GM12878 (cell line): ENCODE data around the gene MAN1A1. TPM values are rescaled to one million over a fixed set of nuclear protein-coding genes. Genes with fewer than 3 reads are reported as not detected.

Experiments
- ATAC-seq: fragments of 200-7000 bp; cut with Tn5 transposase; 3 replicates; pipeline ENCODE4 v1.9.1; 2020; ENCODE audit warnings: mild to moderate bottlenecking, moderate library complexity
- BruUV-seq: library from RNA; stranded (reverse); fragments of 400-500 nt; replicated peaks from 2 replicates; lab custom pipeline; 2021; lab: Mats Ljungman, UMichigan
- CTCF ChIA-PET: fragments of 300-600 bp; sonication (Branson Sonifier 250); formaldehyde crosslinking; extraction: SDS; loops from one replicate; lab custom pipeline; 2021; ENCODE audit warnings: inconsistent platforms; lab: Yijun Ruan, JAX
- POLR2A ChIA-PET: fragments of 350-600 bp; formaldehyde crosslinking; extraction: SDS; loops from one replicate; lab custom pipeline; 2021; ENCODE audit warnings: inconsistent platforms; lab: Charles Lee
- RAD21 ChIA-PET: fragments of 300-600 bp; sonication (Branson Sonifier 250); formaldehyde crosslinking; loops from one replicate; lab custom pipeline; 2023; ENCODE audit warnings: antibody characterized with exemption; ENCODE audit not compliant: unreplicated experiment; lab: Charles Lee
- SMC1A ChIA-PET: fragments of 300-600 bp; sonication (Branson Sonifier 250); formaldehyde crosslinking; loops from one replicate; lab custom pipeline; 2023; ENCODE audit not compliant: unreplicated experiment, uncharacterized antibody; lab: Charles Lee
- DNase-seq: peaks from one replicate; pipeline ENCODE4 v3.0.0-alpha.2; 2011; ENCODE audit warnings: low read depth, low spot score
- FAIRE-seq: peaks from 3 replicates; lab custom pipeline; 2011; peaks lifted over from hg19 to GRCh38; lab: Jason Lieb, UNC
- H2AFZ ChIP-seq: 2 replicates; pipeline ENCODE4 v1.6.0; 2011; ENCODE audit warnings: low read depth, low read length, control low read depth; ENCODE audit not compliant: control insufficient read depth
- H3K27ac ChIP-seq: 2 replicates; pipeline ENCODE4 v1.5.1; 2011; ENCODE audit warnings: control low read depth; ENCODE audit not compliant: control insufficient read depth, insufficient read depth
- H3K27me3 ChIP-seq, 2 experiments: replicated peaks in 1 of 2; 2 replicates each; pipeline versions ENCODE4 v1.6.0 to v1.6.1; 2011; ENCODE audit warnings: low read length in 1 of 2; ENCODE audit not compliant: control insufficient read depth in 2 of 2, insufficient read depth in 2 of 2
- H3K36me3 ChIP-seq, 2 experiments: 2 replicates each; pipeline ENCODE4 v1.5.1; 2011; ENCODE audit warnings: low read length in 1 of 2; ENCODE audit not compliant: control insufficient read depth in 2 of 2, insufficient read depth in 2 of 2
- H3K4me1 ChIP-seq: 2 replicates; pipeline ENCODE4 v1.6.1; 2011; ENCODE audit warnings: mild to moderate bottlenecking, low read length, moderate library complexity, mixed read lengths; ENCODE audit not compliant: control insufficient read depth, insufficient read depth
- H3K4me2 ChIP-seq: 2 replicates; pipeline ENCODE4 v1.6.0; 2011; ENCODE audit warnings: control low read depth; ENCODE audit not compliant: control insufficient read depth, insufficient read depth
- H3K4me3 ChIP-seq: fragments of 200-600 bp; sonication (generic); 2 replicates; pipeline ENCODE4 v1.5.1; 2016
- H3K79me2 ChIP-seq: 2 replicates; pipeline ENCODE4 v1.6.0; 2011; ENCODE audit warnings: low read length; ENCODE audit not compliant: control insufficient read depth, insufficient read depth
- H3K9ac ChIP-seq: 2 replicates; pipeline ENCODE4 v1.8.0; 2011; ENCODE audit warnings: low read length, control low read depth, mixed read lengths; ENCODE audit not compliant: control insufficient read depth, insufficient read depth
- H3K9me3 ChIP-seq: replicated peaks from 3 replicates; pipeline ENCODE4 v1.5.1; 2011; ENCODE audit warnings: mild to moderate bottlenecking, low read length; ENCODE audit not compliant: control insufficient read depth, insufficient read depth
- H4K20me1 ChIP-seq: 2 replicates; pipeline ENCODE4 v1.6.0; 2011; ENCODE audit not compliant: control insufficient read depth, insufficient read depth
- CBX3 ChIP-seq: fragments of 200-600 bp; sonication (generic); IDR thresholded peaks from 2 replicates; pipeline ENCODE4 v1.6.1; 2016; ENCODE audit warnings: low read depth, borderline replicate concordance
- FOS ChIP-seq: IDR thresholded peaks from 3 replicates; pipeline ENCODE4 v1.6.1; 2011; ENCODE audit warnings: borderline replicate concordance; ENCODE audit not compliant: insufficient read length; ENCODE audit errors: extremely low read depth
- HDGF ChIP-seq: fragments of 450-650 bp; IDR thresholded peaks from 2 replicates; pipeline ENCODE4 v1.6.1; 2016; ENCODE audit warnings: antibody characterized with exemption
- KLF5 ChIP-seq: fragments of 450-650 bp; IDR thresholded peaks from 2 replicates; pipeline ENCODE4 v1.6.1; 2014; ENCODE audit warnings: mild to moderate bottlenecking; ENCODE audit not compliant: partially characterized antibody
- LARP7 ChIP-seq: fragments of 450-650 bp; IDR thresholded peaks from 2 replicates; pipeline ENCODE4 v1.6.1; 2017; ENCODE audit warnings: mild to moderate bottlenecking
- MYC ChIP-seq: IDR thresholded peaks from 2 replicates; pipeline ENCODE4 v1.6.1; 2011; ENCODE audit warnings: mild to moderate bottlenecking, low read length, moderate library complexity, inconsistent platforms; ENCODE audit not compliant: insufficient read depth, insufficient replicate concordance, insufficient read length, severe bottlenecking
- SIN3A ChIP-seq: IDR thresholded peaks from 2 replicates; pipeline ENCODE4 v1.6.1; 2012; ENCODE audit warnings: low read depth, low read length, improper control_type of control experiment
- SIX5 ChIP-seq: IDR thresholded peaks from 2 replicates; pipeline ENCODE4 v1.6.1; 2011; ENCODE audit warnings: mild to moderate bottlenecking, low read depth, low read length, moderate library complexity; ENCODE audit not compliant: severe bottlenecking
- SMAD5 ChIP-seq: IDR thresholded peaks from 2 replicates; pipeline ENCODE4 v1.6.1; 2016; ENCODE audit warnings: antibody characterized with exemption, low read depth
- YY1 ChIP-seq: IDR thresholded peaks from 2 replicates; pipeline ENCODE4 v1.6.1; 2011; ENCODE audit warnings: low read depth, mild to moderate bottlenecking, low read length
- ZNF384 ChIP-seq: IDR thresholded peaks from 2 replicates; pipeline ENCODE4 v1.6.1; 2012; ENCODE audit warnings: low read depth, mild to moderate bottlenecking, low read length, improper control_type of control experiment, borderline replicate concordance
- WGBS: methylation state at CpG from one replicate; pipeline ENCODE4 v1.1.6; 2016; ENCODE audit warnings: low lambda C conversion rate; ENCODE audit not compliant: insufficient replicate concordance, insufficient coverage; ENCODE audit errors: missing lambda C conversion rate; 5-methylcytosine and 5-hydroxymethylcytosine counted together
- in situ Hi-C: fragments of 300-500 bp; cut with MboI; formaldehyde crosslinking; loops from 9 replicates; pipeline ENCODE4 v1.14.3; 2018; ENCODE audit warnings: mixed read lengths
- intact Hi-C: fragments of 100-400 bp; cut with micrococcal nuclease; formaldehyde crosslinking; loops from one replicate; pipeline ENCODE4 v1.14.2; 2022; ENCODE audit not compliant: unreplicated experiment
- polyA plus RNA-seq, 11 experiments: library from polyadenylated mRNA; depleted of rRNA in 4 of 11; unstranded in 6 of 11; stranded (reverse) in 5 of 11; fragments of >200 nt; fragmentation: Nextera tagmentation in 4 of 11; fragmentation: Illumina TruSeq in 1 of 11; extraction: Ambion mirVana in 4 of 11; extraction: Trizol in 1 of 11; gene quantifications; 1 replicate in 1 of 11; 2 replicates in 10 of 11; pipeline versions ENCODE4 v1.2.1 to v1.2.3, GENCODE V29; 2011 to 2016; ENCODE audit warnings: inconsistent platforms in 2 of 11, missing spikeins in 2 of 11, low read depth in 1 of 11
- total RNA-seq, 4 experiments: library from RNA; depleted of rRNA in 3 of 4; stranded (reverse); fragments of >200 nt in 3 of 4; fragmentation: Illumina TruSeq in 1 of 4; extraction: Trizol in 1 of 4; gene quantifications; 2 replicates each; pipeline versions ENCODE4 v1.2.1 to v1.2.3, GENCODE V29; 2013 to 2021
- TF ChIP-seq, protein P1 (sequence below), 3 experiments: IDR thresholded peaks in 2 of 3; conservative IDR thresholded peaks in 1 of 3; 2 replicates each; pipeline ENCODE4 v1.5.1; 2011; ENCODE audit warnings: low read depth in 3 of 3, low read length in 3 of 3, mild to moderate bottlenecking in 3 of 3, control low read depth in 2 of 3, moderate library complexity in 2 of 3, inconsistent platforms in 1 of 3, mixed read lengths in 1 of 3; ENCODE audit not compliant: control insufficient read depth in 2 of 3, insufficient read depth in 1 of 3; ENCODE audit errors: extremely low read depth in 1 of 3

Gene MAN1A1
- total and polyA plus RNA-seq, 10 of the 15 experiments (the other 5 are each of a cell fraction or from before 2014, with no cell fraction given): 5.4 to 28.1 (median 19.5) TPM

DNA sequence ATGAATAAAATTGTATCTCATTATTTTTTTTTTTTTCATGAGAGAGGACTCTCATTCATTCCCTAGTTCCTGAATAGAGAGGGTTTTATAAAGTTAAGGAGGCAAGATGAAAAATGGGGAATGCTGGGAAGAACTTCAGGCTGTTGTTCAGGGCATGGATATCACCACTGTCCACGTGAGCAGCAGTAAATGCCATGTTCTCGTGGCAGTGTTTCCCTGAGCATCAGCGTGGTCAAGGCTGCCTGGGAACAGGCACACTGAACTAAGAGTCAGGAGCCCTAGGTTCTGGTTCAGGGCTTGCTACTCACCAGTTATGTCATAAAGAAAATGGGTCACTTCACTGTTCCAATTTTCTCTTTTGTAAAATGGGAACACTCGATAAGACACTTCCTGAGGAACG is 93.2 kb downstream of the MAN1A1 start:
- Histone ChIP-seq H4K20me1 (no peaks in the 10 kb centered on the region), H3K27ac (no peak overlapping the region), H3K27me3 (no peaks in the 10 kb centered on the region), H3K4me1 (no peaks in the 10 kb centered on the region), H3K4me3 (no peak overlapping the region), H3K36me3 (no peaks in the 10 kb centered on the region), H3K9me3 (no peaks in the 10 kb centered on the region), H2AFZ (no peak overlapping the region), H3K9ac (no peak overlapping the region), H3K79me2 (no peaks in the 10 kb centered on the region), H3K4me2 (no peak overlapping the region)
- DNase-seq: no peak
- no peak for ATAC-seq
- ChIA-PET POLR2A (interaction anchor here (0.7 kb wide), 1 partner anchor 19 kb away, joined by 4 read pairs; no protein-coding TSS in a partner anchor), RAD21 (interaction anchor here (0.7 to 1.5 kb wide), 2 partner anchors 91 to 94 kb away, joined by 4 read pairs; no protein-coding TSS in a partner anchor), CTCF (interaction anchor here (0.9 kb wide), 1 partner anchor 9 kb away, joined by 3 read pairs; no protein-coding TSS in a partner anchor), SMC1A (interaction anchor here (1.2 to 1.5 kb wide), 5 partner anchors 11 to 84 kb away, joined by 3 to 6 read pairs (median 4); no protein-coding TSS in a partner anchor)
- WGBS: 97% methylated on average over 5 of the region's 5 CpGs
- no peak for TF ChIP-seq CBX3
- TF ChIP-seq FOS: no peak
- TF ChIP-seq YY1: no peak
- TF ChIP-seq HDGF: no peak
- no peak for TF ChIP-seq KLF5
- FAIRE-seq: no peak
- in situ Hi-C loops (no loop called here), intact Hi-C loops (no loop called here)
- no TSS peak for BruUV-seq

DNA sequence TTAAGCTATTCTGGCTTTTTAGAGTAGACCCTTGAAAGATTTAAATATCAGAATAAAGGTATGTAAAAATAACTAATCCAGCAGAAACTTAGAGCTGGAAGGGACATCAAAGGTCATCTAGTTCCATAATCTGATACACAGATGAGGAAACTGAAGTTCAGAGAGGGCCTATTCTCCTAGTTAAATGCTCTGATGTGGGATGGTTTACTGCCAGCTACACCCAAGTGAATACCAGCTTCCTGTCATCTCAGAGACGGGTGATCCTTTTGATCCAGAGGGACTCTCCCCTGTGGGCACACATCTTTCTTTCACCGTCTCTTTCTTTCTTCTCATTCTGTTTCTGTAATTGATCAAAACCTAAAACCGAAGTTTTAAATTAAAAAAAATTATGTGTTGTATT is 94.1 kb downstream of the MAN1A1 start:
- H3K27ac ChIP-seq: no peak overlapping the region
- no peaks in the 10 kb centered on the region for H3K27me3 ChIP-seq
- H3K4me1 ChIP-seq: no peaks in the 10 kb centered on the region
- intact Hi-C loops (no loop called here), in situ Hi-C loops (no loop called here)
- 83% methylated on average over 3 of the region's 3 CpGs for WGBS
- H3K9me3 ChIP-seq: no peaks in the 10 kb centered on the region
- no peaks in the 10 kb centered on the region for H4K20me1 ChIP-seq
- RAD21 ChIA-PET: interaction anchor here (0.7 to 1.5 kb wide), 3 partner anchors 79 to 95 kb away, joined by 3 to 4 read pairs (median 4); no protein-coding TSS in a partner anchor
- DNase-seq: no peak
- POLR2A ChIA-PET: interaction anchor here (0.6 to 0.7 kb wide), 2 partner anchors 18 to 1426 kb away, joined by 4 read pairs; no protein-coding TSS in a partner anchor
- no peak overlapping the region for H3K9ac ChIP-seq
- no peaks in the 10 kb centered on the region for H3K79me2 ChIP-seq
- H3K4me2 ChIP-seq: no peak overlapping the region
- no peak for FAIRE-seq
- H2AFZ ChIP-seq: no peak overlapping the region
- 0 out of 3 replicates have a peak, but pooled peaks have one; percentile 29 for ATAC-seq
- H3K4me3 ChIP-seq: no peak overlapping the region
- BruUV-seq: no TSS peak
- H3K36me3 ChIP-seq: no peaks in the 10 kb centered on the region
- SMC1A ChIA-PET: interaction anchor here (0.7 to 3.0 kb wide), 11 partner anchors 8 to 89 kb away, joined by 3 to 14 read pairs (median 4); no protein-coding TSS in a partner anchor
- CTCF ChIA-PET: interaction anchor here (0.6 to 0.9 kb wide), 3 partner anchors 8 to 78 kb away, joined by 3 read pairs; no protein-coding TSS in a partner anchor
- no peak for TF ChIP-seq SIX5
- no peak for TF ChIP-seq SIN3A
- TF ChIP-seq, protein P1, sequence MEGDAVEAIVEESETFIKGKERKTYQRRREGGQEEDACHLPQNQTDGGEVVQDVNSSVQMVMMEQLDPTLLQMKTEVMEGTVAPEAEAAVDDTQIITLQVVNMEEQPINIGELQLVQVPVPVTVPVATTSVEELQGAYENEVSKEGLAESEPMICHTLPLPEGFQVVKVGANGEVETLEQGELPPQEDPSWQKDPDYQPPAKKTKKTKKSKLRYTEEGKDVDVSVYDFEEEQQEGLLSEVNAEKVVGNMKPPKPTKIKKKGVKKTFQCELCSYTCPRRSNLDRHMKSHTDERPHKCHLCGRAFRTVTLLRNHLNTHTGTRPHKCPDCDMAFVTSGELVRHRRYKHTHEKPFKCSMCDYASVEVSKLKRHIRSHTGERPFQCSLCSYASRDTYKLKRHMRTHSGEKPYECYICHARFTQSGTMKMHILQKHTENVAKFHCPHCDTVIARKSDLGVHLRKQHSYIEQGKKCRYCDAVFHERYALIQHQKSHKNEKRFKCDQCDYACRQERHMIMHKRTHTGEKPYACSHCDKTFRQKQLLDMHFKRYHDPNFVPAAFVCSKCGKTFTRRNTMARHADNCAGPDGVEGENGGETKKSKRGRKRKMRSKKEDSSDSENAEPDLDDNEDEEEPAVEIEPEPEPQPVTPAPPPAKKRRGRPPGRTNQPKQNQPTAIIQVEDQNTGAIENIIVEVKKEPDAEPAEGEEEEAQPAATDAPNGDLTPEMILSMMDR (IDR thresholded peaks at IDR 0.05 in 2 of 3, conservative IDR thresholded peaks at IDR 0.05 in 1 of 3; ENCODE audit: control insufficient read depth in 2 of 3, extremely low read depth in 1 of 3, insufficient read depth in 1 of 3, low read depth in 3 of 3, low read length in 3 of 3): no peak
- TF ChIP-seq ZNF384: no peak
- TF ChIP-seq MYC: no peak
- no peak for TF ChIP-seq SMAD5
- TF ChIP-seq LARP7: no peak
